ENCODE data around the gene UST. TPM values are rescaled to one million over a fixed set of nuclear protein-coding genes. Genes with fewer than 3 reads are reported as not detected.

Gene UST
- total RNA-seq, 6 experiments from 2014 or later: 0.44 to 1.9 (median 0.91) TPM

GRCh38 chr6:148984531-148985056, 237.8 kb downstream of the UST start:
- H3K36me3 ChIP-seq: no peaks in the 10 kb centered on the region
- ATAC-seq (no peak), DNase-seq (no peak)
- H3K27ac ChIP-seq: no peak overlapping the region
- WGBS (ENCODE audit: insufficient coverage, low coverage, low lambda C conversion rate, missing lambda C conversion rate): 77% methylated on average over 4 of the region's 4 CpGs
- H3K4me3 ChIP-seq: no peak overlapping the region
- TF ChIP-seq, protein P1, sequence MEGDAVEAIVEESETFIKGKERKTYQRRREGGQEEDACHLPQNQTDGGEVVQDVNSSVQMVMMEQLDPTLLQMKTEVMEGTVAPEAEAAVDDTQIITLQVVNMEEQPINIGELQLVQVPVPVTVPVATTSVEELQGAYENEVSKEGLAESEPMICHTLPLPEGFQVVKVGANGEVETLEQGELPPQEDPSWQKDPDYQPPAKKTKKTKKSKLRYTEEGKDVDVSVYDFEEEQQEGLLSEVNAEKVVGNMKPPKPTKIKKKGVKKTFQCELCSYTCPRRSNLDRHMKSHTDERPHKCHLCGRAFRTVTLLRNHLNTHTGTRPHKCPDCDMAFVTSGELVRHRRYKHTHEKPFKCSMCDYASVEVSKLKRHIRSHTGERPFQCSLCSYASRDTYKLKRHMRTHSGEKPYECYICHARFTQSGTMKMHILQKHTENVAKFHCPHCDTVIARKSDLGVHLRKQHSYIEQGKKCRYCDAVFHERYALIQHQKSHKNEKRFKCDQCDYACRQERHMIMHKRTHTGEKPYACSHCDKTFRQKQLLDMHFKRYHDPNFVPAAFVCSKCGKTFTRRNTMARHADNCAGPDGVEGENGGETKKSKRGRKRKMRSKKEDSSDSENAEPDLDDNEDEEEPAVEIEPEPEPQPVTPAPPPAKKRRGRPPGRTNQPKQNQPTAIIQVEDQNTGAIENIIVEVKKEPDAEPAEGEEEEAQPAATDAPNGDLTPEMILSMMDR (IDR thresholded peaks at IDR 0.05): no peak
- no peak for TF ChIP-seq POLR2A (IDR thresholded peaks at IDR 0.05)
- H3K9me3 ChIP-seq: no peaks in the 10 kb centered on the region
- intact Hi-C loops (cut with DNase I): no loop called here
- H3K4me1 ChIP-seq: no peaks in the 10 kb centered on the region
- H3K27me3 ChIP-seq: no peaks in the 10 kb centered on the region

GRCh38 chr6:148985499-148985898, 238.7 kb downstream of the UST start:
- Histone ChIP-seq H3K4me1 (no peaks in the 10 kb centered on the region), H3K9me3 (no peaks in the 10 kb centered on the region), H3K27me3 (no peaks in the 10 kb centered on the region), H3K36me3 (no peaks in the 10 kb centered on the region), H3K4me3 (no peak overlapping the region), H3K27ac (no peak overlapping the region)
- WGBS (ENCODE audit: insufficient coverage, low coverage, low lambda C conversion rate, missing lambda C conversion rate): 86% methylated on average over 4 of the region's 4 CpGs
- ATAC-seq (no peak), DNase-seq (no peak)
- no peak for TF ChIP-seq POLR2A (IDR thresholded peaks at IDR 0.05)
- TF ChIP-seq, protein P1 (IDR thresholded peaks at IDR 0.05): no peak
- intact Hi-C loops (cut with DNase I): no loop called here

GRCh38 chr6:148986608-148987007, 239.8 kb downstream of the UST start:
- H3K9me3 ChIP-seq: no peaks in the 10 kb centered on the region
- ATAC-seq: no peak
- H3K4me1 ChIP-seq: no peaks in the 10 kb centered on the region
- intact Hi-C loops (cut with DNase I): no loop called here
- DNase-seq: no peak
- TF ChIP-seq, protein P1 (IDR thresholded peaks at IDR 0.05): no peak
- TF ChIP-seq POLR2A (IDR thresholded peaks at IDR 0.05): no peak
- H3K4me3 ChIP-seq: no peak overlapping the region
- H3K36me3 ChIP-seq: no peaks in the 10 kb centered on the region
- no peak overlapping the region for H3K27ac ChIP-seq
- WGBS (ENCODE audit: insufficient coverage, low coverage, low lambda C conversion rate, missing lambda C conversion rate): 67% methylated on average over 3 of the region's 3 CpGs
- H3K27me3 ChIP-seq: no peaks in the 10 kb centered on the region

GRCh38 chr6:148987982-148988381, 241.2 kb downstream of the UST start:
- ATAC-seq (no peak), DNase-seq (no peak)
- no peak overlapping the region for H3K4me3 ChIP-seq
- no peaks in the 10 kb centered on the region for H3K9me3 ChIP-seq
- H3K27me3 ChIP-seq: no peaks in the 10 kb centered on the region
- no peaks in the 10 kb centered on the region for H3K4me1 ChIP-seq
- H3K36me3 ChIP-seq: no peaks in the 10 kb centered on the region
- TF ChIP-seq, protein P1 (IDR thresholded peaks at IDR 0.05): no peak
- TF ChIP-seq POLR2A (IDR thresholded peaks at IDR 0.05): no peak
- H3K27ac ChIP-seq: no peak overlapping the region
- intact Hi-C loops (cut with DNase I): no loop called here
- 67% methylated on average over 1 of the region's 3 CpGs for WGBS (ENCODE audit: insufficient coverage, low coverage, low lambda C conversion rate, missing lambda C conversion rate)

GRCh38 chr6:148989585-148989984, 242.8 kb downstream of the UST start:
- DNase-seq: no peak
- intact Hi-C loops (cut with DNase I): no loop called here
- TF ChIP-seq, protein P1 (IDR thresholded peaks at IDR 0.05): no peak
- no peak for TF ChIP-seq POLR2A (IDR thresholded peaks at IDR 0.05)
- Histone ChIP-seq H3K27me3 (no peaks in the 10 kb centered on the region), H3K9me3 (no peaks in the 10 kb centered on the region), H3K27ac (no peak overlapping the region), H3K4me1 (no peaks in the 10 kb centered on the region), H3K36me3 (no peaks in the 10 kb centered on the region), H3K4me3 (no peak overlapping the region)
- ATAC-seq: no peak
- 67% methylated on average over 1 of the region's 1 CpG for WGBS (ENCODE audit: insufficient coverage, low coverage, low lambda C conversion rate, missing lambda C conversion rate)

Data from right lobe of liver (tissue), 6 donors.